ENCODE data around the gene TTC39B.

- TF ChIP-seq CTCF (IDR thresholded peaks at IDR 0.05) (no peak), EP300 (IDR thresholded peaks at IDR 0.05) (no peak), POLR2AphosphoS5 (IDR thresholded peaks at IDR 0.05) (no peak), POLR2A (IDR thresholded peaks at IDR 0.05) (no peak)
Measured at GRCh38 chr9:15271403-15271802, 35.6 kb downstream of the TTC39B start.
